Neuronal stem cell (in vitro differentiated cells): ENCODE measurements around the gene CCER1.

ENCODE experiments used
- DNase-seq: peaks from one replicate; pipeline ENCODE4 v3.0.0-alpha.2; 2013; ENCODE audit warnings: low spot score
- H2AFZ ChIP-seq: one replicate; pipeline ENCODE4 v1.6.1; 2013; ENCODE audit warnings: mild to moderate bottlenecking, low read length, inconsistent platforms
- H2AK5ac ChIP-seq: 2 replicates; pipeline ENCODE4 v1.6.1; 2013; ENCODE audit warnings: low read depth, mild to moderate bottlenecking, inconsistent platforms, low read length, moderate library complexity, mixed read lengths
- H2BK120ac ChIP-seq: 2 replicates; pipeline ENCODE4 v1.6.1; 2013; ENCODE audit warnings: low read depth, mild to moderate bottlenecking, inconsistent platforms, low read length, moderate library complexity, mixed read lengths
- H2BK12ac ChIP-seq: one replicate; pipeline ENCODE4 v1.6.1; 2013; ENCODE audit warnings: low read length, inconsistent platforms
- H2BK15ac ChIP-seq: 2 replicates; pipeline ENCODE4 v1.6.1; 2013; ENCODE audit warnings: mild to moderate bottlenecking, low read length, inconsistent platforms, mixed read lengths
- H2BK5ac ChIP-seq: one replicate; pipeline ENCODE4 v1.6.1; 2013; ENCODE audit warnings: inconsistent platforms, mild to moderate bottlenecking, low read length, moderate library complexity
- H3K14ac ChIP-seq: one replicate; pipeline ENCODE4 v1.6.1; 2013; ENCODE audit warnings: low read length, inconsistent platforms
- H3K18ac ChIP-seq: 2 replicates; pipeline ENCODE4 v1.6.1; 2013; ENCODE audit warnings: low read length, inconsistent platforms
- H3K23ac ChIP-seq: 2 replicates; pipeline ENCODE4 v1.6.1; 2013; ENCODE audit warnings: low read depth, mild to moderate bottlenecking, mixed read lengths, low read length, inconsistent platforms; ENCODE audit not compliant: poor library complexity
- H3K27ac ChIP-seq: replicated peaks from 3 replicates; pipeline ENCODE4 v1.5.1; 2013; ENCODE audit warnings: low read length, inconsistent platforms
- H3K27me3 ChIP-seq, 3 experiments: 2 replicates each; pipeline ENCODE4 v1.6.1; 2013; ENCODE audit warnings: low read length in 3 of 3, mild to moderate bottlenecking in 2 of 3, inconsistent platforms in 1 of 3, low read depth in 1 of 3, mixed read lengths in 1 of 3, moderate library complexity in 1 of 3; ENCODE audit not compliant: control insufficient read depth in 3 of 3, insufficient read depth in 3 of 3
- H3K36me3 ChIP-seq, 2 donors: replicated peaks in 1 of 2; 2 replicates each; pipeline ENCODE4 v1.6.1; 2013; ENCODE audit warnings: low read length in 2 of 2; ENCODE audit not compliant: control insufficient read depth in 2 of 2, insufficient read depth in 2 of 2
- H3K4ac ChIP-seq: 2 replicates; pipeline ENCODE4 v1.6.1; 2013; ENCODE audit warnings: inconsistent platforms, mild to moderate bottlenecking, low read length, moderate library complexity
- H3K4me1 ChIP-seq, 2 donors: 1 replicate in 1 of 2; 2 replicates in 1 of 2; pipeline ENCODE4 v1.6.1; 2013; ENCODE audit warnings: low read length in 2 of 2, low read depth in 1 of 2; ENCODE audit not compliant: control insufficient read depth in 2 of 2, insufficient read depth in 1 of 2
- H3K4me2 ChIP-seq: one replicate; pipeline ENCODE4 v1.6.1; 2013; ENCODE audit warnings: mild to moderate bottlenecking, low read length, inconsistent platforms; ENCODE audit not compliant: insufficient read depth, poor library complexity, severe bottlenecking
- H3K4me3 ChIP-seq, 2 donors: 2 replicates each; pipeline ENCODE4 v1.5.1; 2013; ENCODE audit warnings: low read length in 2 of 2, mild to moderate bottlenecking in 2 of 2, inconsistent platforms in 1 of 2, moderate library complexity in 1 of 2
- H3K79me1 ChIP-seq: one replicate; pipeline ENCODE4 v1.6.1; 2013; ENCODE audit warnings: low read depth, mild to moderate bottlenecking, inconsistent platforms, low read length, moderate library complexity
- H3K9ac ChIP-seq: one replicate; pipeline ENCODE4 v1.6.1; 2013; ENCODE audit warnings: mild to moderate bottlenecking, low read depth, low read length, inconsistent platforms; ENCODE audit not compliant: poor library complexity
- H3K9me3 ChIP-seq, 2 donors: replicated peaks in 1 of 2; 2 replicates each; pipeline versions ENCODE3 to v1.6.1; 2013; ENCODE audit warnings: low read length in 2 of 2, mild to moderate bottlenecking in 2 of 2, inconsistent platforms in 1 of 2, low read depth in 1 of 2, mixed read lengths in 1 of 2, moderate library complexity in 1 of 2; ENCODE audit not compliant: control insufficient read depth in 2 of 2, insufficient read depth in 1 of 2
- H4K8ac ChIP-seq: one replicate; pipeline ENCODE4 v1.6.1; 2013; ENCODE audit warnings: low read depth, mild to moderate bottlenecking, inconsistent platforms, low read length, moderate library complexity
- H4K91ac ChIP-seq: one replicate; pipeline ENCODE4 v1.6.1; 2013; ENCODE audit warnings: low read length, low read depth, mild to moderate bottlenecking, inconsistent platforms; ENCODE audit not compliant: poor library complexity
- WGBS, 2 donors: extraction: QIAGEN DNeasy Blood & Tissue Kit; methylation state at CpG; one replicate each; pipeline ENCODE4 v1.1.7; 2013; ENCODE audit warnings: missing lambda C conversion rate in 2 of 2, mixed read lengths in 1 of 2; ENCODE audit not compliant: insufficient read length in 2 of 2, insufficient replicate concordance in 1 of 2; ENCODE audit errors: extremely low coverage in 2 of 2; 5-methylcytosine and 5-hydroxymethylcytosine counted together

The CCER1 gene

GRCh38 chr12:90984114-90984513 lies 29.1 kb upstream of the CCER1 start:
- H2BK5ac ChIP-seq = no peak overlapping the region
- H3K79me1 ChIP-seq = no peaks in the 10 kb centered on the region
- no CpG with 5 or more reads among the region's 3 CpGs for WGBS, 2 donors
- H4K8ac ChIP-seq = no peak overlapping the region
- H4K91ac ChIP-seq = no peak overlapping the region
- H2AFZ ChIP-seq = no peak overlapping the region
- H3K4me1 ChIP-seq = peaks cover 0 to 3% of the 10 kb centered on the region in 2 donors
- no peaks in the 10 kb centered on the region for H3K36me3 ChIP-seq
- no peak for DNase-seq
- H2AK5ac ChIP-seq = no peak overlapping the region
- H3K9ac ChIP-seq = no peak overlapping the region
- no peak overlapping the region for H3K4ac ChIP-seq
- no peak overlapping the region for H3K4me2 ChIP-seq
- no peaks in the 10 kb centered on the region for H3K27me3 ChIP-seq
- H2BK12ac ChIP-seq = no peak overlapping the region
- no peak overlapping the region for H2BK120ac ChIP-seq
- no peak overlapping the region for H3K18ac ChIP-seq
- no peak overlapping the region for H3K14ac ChIP-seq
- no peak overlapping the region for H3K4me3 ChIP-seq
- no peak overlapping the region for H3K27ac ChIP-seq
- no peak overlapping the region for H2BK15ac ChIP-seq
- H3K23ac ChIP-seq = no peak overlapping the region
- peaks cover 0 to 2% of the 10 kb centered on the region in 2 donors for H3K9me3 ChIP-seq

GRCh38 chr12:90982170-90982569 lies 27.2 kb upstream of the CCER1 start:
- Histone ChIP-seq H4K91ac (no peak overlapping the region), H3K9me3 (peaks cover 0 to 2% of the 10 kb centered on the region in 2 donors), H4K8ac (no peak overlapping the region), H3K79me1 (no peaks in the 10 kb centered on the region), H3K9ac (no peak overlapping the region), H2BK5ac (no peak overlapping the region), H3K4ac (no peak overlapping the region), H3K4me2 (no peak overlapping the region), H3K23ac (no peak overlapping the region), H2BK12ac (no peak overlapping the region), H3K36me3 (no peaks in the 10 kb centered on the region), H3K14ac (no peak overlapping the region), H3K18ac (no peak overlapping the region), H2BK15ac (no peak overlapping the region), H3K4me1 (peaks cover 0 to 3% of the 10 kb centered on the region in 2 donors), H2BK120ac (no peak overlapping the region), H3K27ac (no peak overlapping the region), H3K4me3 (no peak overlapping the region), H3K27me3 (no peaks in the 10 kb centered on the region), H2AK5ac (no peak overlapping the region), H2AFZ (no peak overlapping the region)
- WGBS, 2 donors = no CpG with 5 or more reads among the region's 1 CpG
- no peak for DNase-seq

GRCh38 chr12:90979951-90980350 lies 25.0 kb upstream of the CCER1 start:
- Histone ChIP-seq H4K8ac (no peak overlapping the region), H2BK120ac (no peak overlapping the region), H2BK5ac (no peak overlapping the region), H3K4me2 (no peak overlapping the region), H3K79me1 (no peaks in the 10 kb centered on the region), H4K91ac (no peak overlapping the region), H3K23ac (no peak overlapping the region), H3K4ac (no peak overlapping the region), H3K4me3 (no peak overlapping the region), H2AFZ (no peak overlapping the region), H3K36me3 (no peaks in the 10 kb centered on the region), H3K18ac (no peak overlapping the region), H3K27ac (no peak overlapping the region), H2BK15ac (no peak overlapping the region), H3K4me1 (peaks cover 0 to 3% of the 10 kb centered on the region in 2 donors), H2BK12ac (no peak overlapping the region), H3K9ac (no peak overlapping the region), H3K9me3 (no peaks in the 10 kb centered on the region), H3K14ac (no peak overlapping the region), H2AK5ac (no peak overlapping the region), H3K27me3 (no peaks in the 10 kb centered on the region)
- DNase-seq = no peak
- no CpG with 5 or more reads among the region's 3 CpGs for WGBS, 2 donors

- Histone ChIP-seq H4K8ac (no peak overlapping the region), H3K4me1 (peaks cover 0 to 3% of the 10 kb centered on the region in 2 donors), H3K27ac (no peak overlapping the region), H3K9ac (no peak overlapping the region), H3K23ac (no peak overlapping the region), H3K79me1 (no peaks in the 10 kb centered on the region), H2BK12ac (no peak overlapping the region), H3K14ac (no peak overlapping the region), H3K18ac (no peak overlapping the region), H3K36me3 (no peaks in the 10 kb centered on the region), H3K4me2 (no peak overlapping the region), H3K4ac (no peak overlapping the region), H2AK5ac (no peak overlapping the region), H3K4me3 (no peak overlapping the region), H4K91ac (no peak overlapping the region), H2BK5ac (no peak overlapping the region), H3K9me3 (no peaks in the 10 kb centered on the region), H2BK15ac (no peak overlapping the region), H3K27me3 (no peaks in the 10 kb centered on the region), H2AFZ (no peak overlapping the region), H2BK120ac (no peak overlapping the region)
- no CpG with 5 or more reads among the region's 3 CpGs for WGBS, 2 donors
- no peak for DNase-seq
Measured at GRCh38 chr12:90979019-90979418, 24.0 kb upstream of the CCER1 start.
